Stomach (tissue), 9 donors: ENCODE results near the gene SCGN. TPM values are rescaled to one million over a fixed set of nuclear protein-coding genes. Genes with fewer than 3 reads are reported as not detected.

Source experiments
- DNase-seq, 2 donors: peaks; one replicate each; pipeline versions ENCODE4 v3.0.0 to v3.0.0-alpha.2; 2013 to 2019
- H3K27ac ChIP-seq, 5 donors: fragments of 200-600 bp in 4 of 5; sonication (generic) in 4 of 5; one replicate each; pipeline ENCODE4 v1.5.1; 2013 to 2019; ENCODE audit warnings: mild to moderate bottlenecking in 1 of 5, moderate library complexity in 1 of 5
- H3K27me3 ChIP-seq, 3 donors: fragments of 200-600 bp; sonication (generic); one replicate each; pipeline ENCODE4 v1.5.1; 2017 to 2019; ENCODE audit warnings: mixed run types in 1 of 3
- H3K36me3 ChIP-seq, 4 donors: fragments of 200-600 bp; sonication (generic); 1 replicate in 3 of 4; 2 replicates in 1 of 4; pipeline ENCODE4 v1.5.1; 2016 to 2019
- H3K4me1 ChIP-seq, 4 donors: fragments of 200-600 bp; sonication (generic); one replicate each; pipeline ENCODE4 v1.5.1; 2016 to 2019
- H3K4me3 ChIP-seq, 4 donors: fragments of 200-600 bp; sonication (generic) in 3 of 4; one replicate each; pipeline ENCODE4 v1.5.1; 2016 to 2019; ENCODE audit warnings: mild to moderate bottlenecking in 1 of 4
- H3K9me3 ChIP-seq, 4 donors: fragments of 200-600 bp; sonication (generic); one replicate each; pipeline ENCODE4 v1.5.1; 2016 to 2019
- CTCF ChIP-seq, 7 experiments: fragments of 450-650 bp in 4 of 7; fragments of 200-600 bp in 3 of 7; sonication (generic) in 3 of 7; IDR thresholded peaks; one replicate each; pipeline ENCODE4 v1.5.1; 2016 to 2019; ENCODE audit warnings: antibody characterized with exemption in 7 of 7, control low read depth in 2 of 7, mild to moderate bottlenecking in 1 of 7
- EP300 ChIP-seq: sonication (generic); formaldehyde crosslinking; IDR thresholded peaks from one replicate; pipeline ENCODE4 v1.6.1; 2017; ENCODE audit warnings: antibody characterized with exemption
- POLR2A ChIP-seq, 4 donors: fragments of 450-650 bp; IDR thresholded peaks; one replicate each; pipeline ENCODE4 v1.6.1; 2016; ENCODE audit warnings: antibody characterized with exemption in 4 of 4, control low read depth in 2 of 4, mild to moderate bottlenecking in 1 of 4, moderate library complexity in 1 of 4
- POLR2AphosphoS5 ChIP-seq, 3 donors: sonication (generic); formaldehyde crosslinking; IDR thresholded peaks; one replicate each; pipeline ENCODE4 v1.6.1; 2016; ENCODE audit warnings: antibody characterized with exemption in 3 of 3
- WGBS, 5 donors: extraction: QIAGEN DNeasy Blood & Tissue Kit in 3 of 5; methylation state at CpG; one replicate each; pipeline versions ENCODE4 v1.1.5 to v1.1.7; 2013 to 2018; 5-methylcytosine and 5-hydroxymethylcytosine counted together
- intact Hi-C: fragments of 100-400 bp; cut with DNase I; formaldehyde crosslinking; loops from one replicate; pipeline ENCODE4 v1.15.1; 2023; ENCODE audit warnings: low total_unique reads
- polyA plus RNA-seq, 3 donors: library from polyadenylated mRNA; stranded (reverse); fragments of 200-250 nt; gene quantifications; one replicate each; pipeline ENCODE4 v1.2.3, GENCODE V29; 2013
- total RNA-seq, 5 donors: library from RNA; depleted of rRNA; stranded (reverse); fragments of >200 nt; gene quantifications; one replicate each; pipeline versions ENCODE4 v1.1.0 to v1.2.3, GENCODE V29; 2014 to 2016
- donor health status: healthy with polysubstance abuse.
- donor health status: Bipolar disorder and iron deficiency.
- donor health status: healthy.

Gene SCGN
- total and polyA plus RNA-seq, 8 donors = 0.89 to 11.9 (median 3.0) TPM; not detected in 1

DNA sequence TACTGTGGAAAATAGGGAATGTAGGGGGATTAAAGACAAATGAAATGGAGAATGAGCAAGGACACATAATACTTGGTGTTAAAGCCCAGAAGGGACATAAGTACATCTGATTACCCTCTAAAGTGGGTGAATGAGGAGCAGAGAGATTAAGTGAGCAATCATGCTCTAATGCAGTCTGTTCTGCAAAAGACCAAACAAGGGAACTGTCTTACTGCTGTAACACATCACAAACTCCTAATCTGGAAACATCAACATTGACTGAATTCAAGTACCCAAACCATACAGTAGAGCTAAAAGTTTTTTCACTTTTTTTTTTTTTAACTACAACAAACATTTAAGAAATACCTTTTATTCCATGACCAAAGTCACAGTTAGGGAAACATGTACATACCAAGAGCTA is 83.2 kb downstream of the SCGN start:
- intact Hi-C loops = no loop called here
- no peak for TF ChIP-seq EP300
- no peak for TF ChIP-seq CTCF (IDR thresholded peaks at IDR 0.05)
- no peak for TF ChIP-seq POLR2A (IDR thresholded peaks at IDR 0.05)
- no peak for TF ChIP-seq POLR2AphosphoS5 (IDR thresholded peaks at IDR 0.05)
- DNase-seq = no peak

GRCh38 chr6:25743868-25744267 is 91.9 kb downstream of the SCGN start:
- TF ChIP-seq POLR2AphosphoS5 (IDR thresholded peaks at IDR 0.05) (no peak), POLR2A (IDR thresholded peaks at IDR 0.05) (no peak)
- H3K4me1 ChIP-seq = no peaks in the 10 kb centered on the region
- H3K27me3 ChIP-seq = no peaks in the 10 kb centered on the region
- no peak for DNase-seq
- no peak overlapping the region for H3K4me3 ChIP-seq
- intact Hi-C loops = no loop called here
- no peaks in the 10 kb centered on the region for H3K9me3 ChIP-seq
- no peak overlapping the region for H3K27ac ChIP-seq
- no peaks in the 10 kb centered on the region for H3K36me3 ChIP-seq

More for the DNA sequence above, 83.2 kb downstream of the SCGN start:
- no peak overlapping the region for H3K27ac ChIP-seq
- H3K4me3 ChIP-seq = no peak overlapping the region
- H3K9me3 ChIP-seq = peaks cover 0 to 23% (median 12%) of the 10 kb centered on the region in 4 donors
- no peaks in the 10 kb centered on the region for H3K36me3 ChIP-seq
- no peaks in the 10 kb centered on the region for H3K4me1 ChIP-seq
- peaks cover 0 to 10% (median 0%) of the 10 kb centered on the region in 3 donors for H3K27me3 ChIP-seq

GRCh38 chr6:25745836-25746235 is 93.8 kb downstream of the SCGN start:
- H3K4me1 ChIP-seq = no peaks in the 10 kb centered on the region
- TF ChIP-seq CTCF (IDR thresholded peaks at IDR 0.05) (no peak), POLR2AphosphoS5 (IDR thresholded peaks at IDR 0.05) (no peak), POLR2A (IDR thresholded peaks at IDR 0.05) (no peak), EP300 (no peak)
- intact Hi-C loops = no loop called here
- DNase-seq = no peak
- 51 to 64% (median 52%) methylated on average over 4 of the region's 4 CpGs for WGBS, 5 donors
- no peak overlapping the region for H3K4me3 ChIP-seq
- no peak overlapping the region for H3K27ac ChIP-seq
- no peaks in the 10 kb centered on the region for H3K36me3 ChIP-seq
- H3K27me3 ChIP-seq = no peaks in the 10 kb centered on the region
- H3K9me3 ChIP-seq = no peaks in the 10 kb centered on the region

GRCh38 chr6:25746968-25747367 is 95.0 kb downstream of the SCGN start:
- Histone ChIP-seq H3K4me3 (no peak overlapping the region), H3K27me3 (no peaks in the 10 kb centered on the region), H3K4me1 (no peaks in the 10 kb centered on the region), H3K27ac (no peak overlapping the region), H3K36me3 (no peaks in the 10 kb centered on the region), H3K9me3 (no peaks in the 10 kb centered on the region)
- 56 to 77% (median 70%) methylated on average over 1 of the region's 1 CpG for WGBS, 5 donors
- TF ChIP-seq CTCF (IDR thresholded peaks at IDR 0.05) = no peak
- no peak for TF ChIP-seq EP300
- no peak for TF ChIP-seq POLR2A (IDR thresholded peaks at IDR 0.05)
- TF ChIP-seq POLR2AphosphoS5 (IDR thresholded peaks at IDR 0.05) = no peak
- intact Hi-C loops = no loop called here
- DNase-seq = no peak

GRCh38 chr6:25747477-25747876 is 95.5 kb downstream of the SCGN start:
- Histone ChIP-seq H3K4me3 (no peak overlapping the region), H3K4me1 (no peaks in the 10 kb centered on the region), H3K27me3 (no peaks in the 10 kb centered on the region), H3K9me3 (no peaks in the 10 kb centered on the region), H3K36me3 (no peaks in the 10 kb centered on the region), H3K27ac (no peak overlapping the region)
- intact Hi-C loops = no loop called here
- TF ChIP-seq POLR2AphosphoS5 (IDR thresholded peaks at IDR 0.05) (no peak), POLR2A (IDR thresholded peaks at IDR 0.05) (no peak), EP300 (no peak), CTCF (IDR thresholded peaks at IDR 0.05) (no peak)
- no peak for DNase-seq
- WGBS, 5 donors = 84 to 95% (median 87%) methylated on average over 2 of the region's 2 CpGs
